Heart left ventricle (tissue), 13 donors: Measurements from ENCODE around the gene RWDD2A.

Experiments used
- POLR2A ChIP-seq, 2 donors: fragments of 450-650 bp; IDR thresholded peaks; one replicate each; pipeline ENCODE4 v1.6.1; 2017; ENCODE audit warnings: antibody characterized with exemption in 2 of 2, mild to moderate bottlenecking in 2 of 2, moderate library complexity in 2 of 2
- TF ChIP-seq, protein P1 (sequence below), 12 donors: fragments of 200-600 bp; sonication (generic) in 4 of 12; IDR thresholded peaks; one replicate each; pipeline versions ENCODE4 v1.5.0 to v1.8.0; 2018 to 2022; ENCODE audit warnings: antibody characterized with exemption in 12 of 12, mild to moderate bottlenecking in 5 of 12
- donor health status: ischemic (EF 13 %, LVEDD 7.1; RV severe dilation, severe dysfunction).
- donor health status: DM: no; HTN: yes; CAD: no.
- donor health status: DM: no; HTN: no; CAD: no.
- donor health status: ischemic (EF 25% LVEDD 6.9; RV normal size, moderate dysfunction).
- donor health status: ischemic (EF 25% LVEDD 5.7; RV mildly dilated, moderate dysfunction).
- donor health status: ischemic (EF 35%, LVEDD 5.7; RV mildly dilated, moderate dysfunction).
- donor health status: nonischemic (EF 11% LVEDD 7.7; RV severe dilation, severe dysfunction).
- donor health status: DM: yes; HTN: yes; CAD: no.
- donor health status: PGD.
- donor health status: ischemic (EF 29% LVEDD 5.4; RV normal size, mild dysfunction).
- donor health status: nonischemic (EF 23%, LVEDD 6.1; RV moderate dilation, normal function).

DNA sequence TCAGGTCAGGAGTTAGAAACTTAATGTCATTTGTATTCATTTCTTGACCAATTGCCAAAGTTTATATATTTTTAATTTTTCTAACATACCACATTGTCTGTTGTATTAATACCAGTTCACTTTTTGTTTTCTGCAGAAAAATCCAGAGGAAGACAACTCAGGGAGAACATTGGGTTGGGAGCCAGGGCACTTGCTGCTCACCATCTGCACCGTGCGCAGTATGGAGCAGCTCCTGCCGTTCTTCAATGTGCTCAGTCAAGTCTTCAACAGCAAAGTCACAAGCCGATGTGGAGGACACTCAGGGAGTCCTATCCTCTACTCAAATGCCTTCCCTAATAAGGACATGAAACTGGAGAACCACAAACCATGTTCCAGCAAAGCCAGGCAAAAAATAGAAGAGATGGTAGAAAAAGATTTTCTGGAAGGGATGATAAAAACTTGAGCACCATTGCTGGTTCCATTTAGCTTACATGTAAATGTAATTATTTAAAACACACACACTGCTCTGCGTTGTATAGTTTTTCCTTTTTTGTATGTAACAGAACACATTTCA, 25.4 kb upstream of the RWDD2A start:
- no peak for TF ChIP-seq POLR2A (IDR thresholded peaks at IDR 0.05)
- TF ChIP-seq, protein P1, sequence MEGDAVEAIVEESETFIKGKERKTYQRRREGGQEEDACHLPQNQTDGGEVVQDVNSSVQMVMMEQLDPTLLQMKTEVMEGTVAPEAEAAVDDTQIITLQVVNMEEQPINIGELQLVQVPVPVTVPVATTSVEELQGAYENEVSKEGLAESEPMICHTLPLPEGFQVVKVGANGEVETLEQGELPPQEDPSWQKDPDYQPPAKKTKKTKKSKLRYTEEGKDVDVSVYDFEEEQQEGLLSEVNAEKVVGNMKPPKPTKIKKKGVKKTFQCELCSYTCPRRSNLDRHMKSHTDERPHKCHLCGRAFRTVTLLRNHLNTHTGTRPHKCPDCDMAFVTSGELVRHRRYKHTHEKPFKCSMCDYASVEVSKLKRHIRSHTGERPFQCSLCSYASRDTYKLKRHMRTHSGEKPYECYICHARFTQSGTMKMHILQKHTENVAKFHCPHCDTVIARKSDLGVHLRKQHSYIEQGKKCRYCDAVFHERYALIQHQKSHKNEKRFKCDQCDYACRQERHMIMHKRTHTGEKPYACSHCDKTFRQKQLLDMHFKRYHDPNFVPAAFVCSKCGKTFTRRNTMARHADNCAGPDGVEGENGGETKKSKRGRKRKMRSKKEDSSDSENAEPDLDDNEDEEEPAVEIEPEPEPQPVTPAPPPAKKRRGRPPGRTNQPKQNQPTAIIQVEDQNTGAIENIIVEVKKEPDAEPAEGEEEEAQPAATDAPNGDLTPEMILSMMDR (IDR thresholded peaks at IDR 0.05) = no peak
